ENCODE results near the gene EBF3.

DNA sequence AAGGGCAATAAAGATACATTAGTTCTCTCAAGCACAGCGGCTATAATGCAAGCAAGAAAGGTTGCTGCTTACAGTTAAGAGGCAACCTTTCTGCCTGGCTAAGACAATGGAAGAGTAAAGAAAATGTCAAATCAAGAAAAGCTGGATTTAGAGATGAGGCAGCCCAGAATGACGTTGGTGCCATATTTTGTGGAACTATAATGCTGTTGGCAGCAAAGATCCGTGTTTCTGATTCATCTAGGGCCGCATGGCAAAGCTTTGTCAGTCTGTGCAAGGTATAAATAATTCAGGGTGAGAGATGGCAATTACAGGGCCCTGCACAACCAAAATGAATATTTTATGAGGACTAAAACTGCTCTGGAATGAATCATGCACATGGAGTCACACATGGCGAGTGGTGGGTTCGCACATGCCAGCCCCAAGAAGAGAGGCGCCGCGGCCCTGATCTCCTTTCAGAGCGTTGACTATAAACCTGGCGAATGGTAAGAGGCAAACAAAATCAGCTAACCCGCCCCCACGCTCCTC is 76.6 kb downstream of the EBF3 start:
- TF ChIP-seq, protein P1, sequence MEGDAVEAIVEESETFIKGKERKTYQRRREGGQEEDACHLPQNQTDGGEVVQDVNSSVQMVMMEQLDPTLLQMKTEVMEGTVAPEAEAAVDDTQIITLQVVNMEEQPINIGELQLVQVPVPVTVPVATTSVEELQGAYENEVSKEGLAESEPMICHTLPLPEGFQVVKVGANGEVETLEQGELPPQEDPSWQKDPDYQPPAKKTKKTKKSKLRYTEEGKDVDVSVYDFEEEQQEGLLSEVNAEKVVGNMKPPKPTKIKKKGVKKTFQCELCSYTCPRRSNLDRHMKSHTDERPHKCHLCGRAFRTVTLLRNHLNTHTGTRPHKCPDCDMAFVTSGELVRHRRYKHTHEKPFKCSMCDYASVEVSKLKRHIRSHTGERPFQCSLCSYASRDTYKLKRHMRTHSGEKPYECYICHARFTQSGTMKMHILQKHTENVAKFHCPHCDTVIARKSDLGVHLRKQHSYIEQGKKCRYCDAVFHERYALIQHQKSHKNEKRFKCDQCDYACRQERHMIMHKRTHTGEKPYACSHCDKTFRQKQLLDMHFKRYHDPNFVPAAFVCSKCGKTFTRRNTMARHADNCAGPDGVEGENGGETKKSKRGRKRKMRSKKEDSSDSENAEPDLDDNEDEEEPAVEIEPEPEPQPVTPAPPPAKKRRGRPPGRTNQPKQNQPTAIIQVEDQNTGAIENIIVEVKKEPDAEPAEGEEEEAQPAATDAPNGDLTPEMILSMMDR (IDR thresholded peaks at IDR 0.05 in 2 of 3, conservative IDR thresholded peaks at IDR 0.05 in 1 of 3; ENCODE audit: borderline replicate concordance in 1 of 3, insufficient read depth in 1 of 3, low read depth in 2 of 3, low read length in 2 of 3): no peak
- TF ChIP-seq POLR2A (IDR thresholded peaks at IDR 0.05; ENCODE audit: borderline replicate concordance, extremely low read depth, insufficient read depth, insufficient read length) (no peak), ZNF274 (IDR thresholded peaks at IDR 0.05; ENCODE audit: low read depth, low read length) (no peak), ATF3 (IDR thresholded peaks at IDR 0.05) (no peak), EZH2 (IDR thresholded peaks at IDR 0.05) (no peak), YY1 (IDR thresholded peaks at IDR 0.05; ENCODE audit: extremely low read depth, insufficient replicate concordance, low read depth, low read length) (no peak), TCF7L2 (IDR thresholded peaks at IDR 0.05; ENCODE audit: borderline replicate concordance, extremely low read depth, insufficient read depth, insufficient read length) (no peak), REST (IDR thresholded peaks at IDR 0.05; ENCODE audit: low read depth) (no peak), RAD21 (IDR thresholded peaks at IDR 0.05; ENCODE audit: low read depth) (no peak), MAX (IDR thresholded peaks at IDR 0.05) (no peak), SP1 (IDR thresholded peaks at IDR 0.05; ENCODE audit: low read depth) (no peak)

All from HCT116 (cell line).